Neural cell (in vitro differentiated cells): ENCODE results near the gene BCDIN3D.

Experiments
- CTCF ChIP-seq: fragments of 450-650 bp; IDR thresholded peaks from 2 replicates; pipeline ENCODE4 v1.5.1; 2014; ENCODE audit warnings: antibody characterized with exemption, mild to moderate bottlenecking, moderate library complexity; ENCODE audit not compliant: poor library complexity, severe bottlenecking
- EP300 ChIP-seq: fragments of 450-650 bp; conservative IDR thresholded peaks from 2 replicates; pipeline ENCODE4 v1.6.1; 2014; ENCODE audit warnings: antibody characterized with exemption, mild to moderate bottlenecking, moderate library complexity; ENCODE audit not compliant: poor library complexity, severe bottlenecking
- EZH2 ChIP-seq: fragments of 200-600, 300-800 bp; shearing (Covaris generic), sonication (generic); IDR thresholded peaks from 2 replicates; pipeline ENCODE4 v1.6.1; 2014; ENCODE audit warnings: antibody characterized with exemption, low read length, borderline replicate concordance, mild to moderate bottlenecking; ENCODE audit not compliant: insufficient read depth, poor library complexity, severe bottlenecking
- MXI1 ChIP-seq: fragments of 450-650 bp; conservative IDR thresholded peaks from 2 replicates; pipeline ENCODE4 v1.6.1; 2014; ENCODE audit warnings: antibody characterized with exemption, mild to moderate bottlenecking; ENCODE audit not compliant: poor library complexity, severe bottlenecking
- POLR2AphosphoS5 ChIP-seq: IDR thresholded peaks from 2 replicates; pipeline ENCODE4 v1.6.1; 2012
- RAD21 ChIP-seq: fragments of 450-650 bp; conservative IDR thresholded peaks from 2 replicates; pipeline ENCODE4 v1.6.1; 2014; ENCODE audit warnings: antibody characterized with exemption, mild to moderate bottlenecking, moderate library complexity
- SMC3 ChIP-seq: fragments of 450-650 bp; conservative IDR thresholded peaks from 2 replicates; pipeline ENCODE4 v1.6.1; 2014; ENCODE audit warnings: antibody characterized with exemption, mild to moderate bottlenecking, moderate library complexity; ENCODE audit not compliant: poor library complexity
- TAF1 ChIP-seq: IDR thresholded peaks from 2 replicates; pipeline ENCODE4 v1.6.1; 2012; ENCODE audit warnings: low read depth

DNA sequence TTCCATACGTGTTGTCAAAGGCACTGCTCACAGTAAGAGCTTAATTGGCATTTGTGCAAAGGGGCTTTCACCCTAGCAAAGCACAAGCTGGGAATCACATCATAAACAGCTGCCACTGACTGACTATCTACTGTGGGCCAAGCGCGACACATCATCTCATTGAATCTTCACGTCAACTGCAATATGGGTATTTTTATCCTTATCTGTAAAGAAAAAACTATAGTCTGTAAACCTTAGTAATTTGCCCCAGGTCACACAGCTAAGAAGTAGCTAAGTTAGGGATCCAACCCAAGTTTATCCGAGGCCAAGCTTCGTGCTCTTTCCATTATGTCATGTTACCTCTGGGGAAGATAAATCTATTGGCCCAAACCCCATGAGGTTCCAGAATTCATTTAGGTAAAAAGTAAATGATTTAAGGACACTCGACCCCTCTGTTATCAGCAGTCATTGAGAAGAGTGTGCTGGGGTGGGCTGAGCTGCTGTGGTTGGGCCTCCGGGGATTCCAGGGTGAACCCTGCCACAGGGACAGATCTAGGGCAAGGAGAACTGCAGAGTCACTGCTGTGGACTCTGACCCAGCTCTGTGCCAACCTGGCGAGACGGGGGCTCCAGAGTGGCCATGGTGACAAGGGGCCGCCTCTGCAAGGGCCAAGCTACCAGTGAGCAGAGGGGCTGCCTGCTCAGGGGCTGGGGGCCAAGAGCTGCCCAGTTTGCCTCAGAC is 42.3 kb downstream of the BCDIN3D start:
- TF ChIP-seq TAF1 (no peak), POLR2AphosphoS5 (no peak), SMC3 (no peak), CTCF (no peak), EZH2 (no peak), RAD21 (no peak), EP300 (no peak), MXI1 (no peak)
